ENCODE data around the gene CFB. TPM values are rescaled to one million over a fixed set of nuclear protein-coding genes. Genes with fewer than 3 reads are reported as not detected.
"Not testable (repeated sequence)": the region's sequence is repeated elsewhere in the genome, so short reads cannot be mapped to it uniquely, and the experiment has no call there.

CFB gene
- polyA plus RNA-seq, 1 donor (not counting 4 experiments of a cell fraction or from before 2014, with no cell fraction given): 2.5 TPM

DNA sequence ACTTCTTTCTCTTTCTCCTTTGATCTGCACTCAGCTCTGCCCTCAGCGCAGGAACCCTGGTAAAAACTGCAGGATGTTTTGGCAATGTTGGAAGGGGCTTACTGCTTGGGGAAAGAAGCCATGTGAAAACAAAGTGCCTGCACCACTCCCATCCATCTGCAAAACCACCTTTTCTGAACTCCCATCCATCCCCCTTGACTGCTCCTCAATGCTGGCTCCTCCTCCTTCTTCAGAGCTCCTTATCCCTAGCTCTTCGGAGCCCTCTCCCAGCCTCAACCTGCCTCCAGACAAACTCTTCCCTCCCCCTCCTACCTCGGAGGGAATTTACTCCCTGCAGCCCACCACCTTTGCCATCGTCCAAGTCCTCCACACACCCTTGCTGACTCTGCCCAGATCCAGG lies 39.8 kb upstream of the CFB start:
- Histone ChIP-seq H3K4me1 (ENCODE audit: control insufficient read depth, extremely low read depth, insufficient read depth, low read length) (peaks cover 8% of the 10 kb centered on the region), H3K9me1 (ENCODE audit: control insufficient read depth, extremely low read depth, insufficient read depth, low read length) (no peaks in the 10 kb centered on the region), H3K4me3 (ENCODE audit: control insufficient read depth in 2 of 3, extremely low read depth in 1 of 3, insufficient read depth in 2 of 3, low read depth in 1 of 3, low read length in 3 of 3) (no peak overlapping the region), H3K27me3 (ENCODE audit: control insufficient read depth, extremely low read depth, insufficient read depth, low read length) (no peaks in the 10 kb centered on the region), H3K79me2 (ENCODE audit: control insufficient read depth, insufficient read depth, low read length) (no peaks in the 10 kb centered on the region), H3K4me2 (ENCODE audit: control insufficient read depth, extremely low read depth, insufficient read depth, low read depth, low read length) (no peak overlapping the region), H3K9me3 (ENCODE audit: control insufficient read depth, low read depth, low read length) (no peaks in the 10 kb centered on the region), H3K36me3 (ENCODE audit: control insufficient read depth in 2 of 2, extremely low read depth in 1 of 2, insufficient read depth in 2 of 2, low read length in 2 of 2) (no peaks in the 10 kb centered on the region), H2AFZ (ENCODE audit: control insufficient read depth, low read length) (no peak overlapping the region), H3K9ac (ENCODE audit: control insufficient read depth, extremely low read depth, insufficient read depth, low read length) (no peak overlapping the region), H4K20me1 (ENCODE audit: control insufficient read depth, extremely low read depth, insufficient read depth, low read length) (no peaks in the 10 kb centered on the region), H3K27ac (ENCODE audit: control insufficient read depth, insufficient read depth, low read length) (no peak overlapping the region)
- FAIRE-seq (no peak), DNase-seq (ENCODE audit: low read depth, low spot score) (no peak)
- TF ChIP-seq CTCF (optimal IDR thresholded peaks at IDR 0.05 in 1 of 3, IDR thresholded peaks at IDR 0.05 in 1 of 3, conservative IDR thresholded peaks at IDR 0.05 in 1 of 3; ENCODE audit: extremely low read depth in 1 of 3, insufficient read depth in 2 of 3, low read length in 3 of 3) (no peak), EZH2 (IDR thresholded peaks at IDR 0.05; ENCODE audit: low read length) (no peak)
- dilution Hi-C loops (cut with MboI; ENCODE audit: extremely low pct_ligation_motif_present, low sequenced_read_pairs): no loop called here

GRCh38 chr6:31906727-31907126 lies 39.2 kb upstream of the CFB start:
- dilution Hi-C loops (cut with MboI; ENCODE audit: extremely low pct_ligation_motif_present, low sequenced_read_pairs); H3K27ac ChIP-seq (ENCODE audit: control insufficient read depth, insufficient read depth, low read length); H2AFZ ChIP-seq (ENCODE audit: control insufficient read depth, low read length); H3K4me3 ChIP-seq (ENCODE audit: control insufficient read depth in 2 of 3, extremely low read depth in 1 of 3, insufficient read depth in 2 of 3, low read depth in 1 of 3, low read length in 3 of 3); H3K4me2 ChIP-seq (ENCODE audit: control insufficient read depth, extremely low read depth, insufficient read depth, low read depth, low read length); FAIRE-seq; H4K20me1 ChIP-seq (ENCODE audit: control insufficient read depth, extremely low read depth, insufficient read depth, low read length); H3K9me1 ChIP-seq (ENCODE audit: control insufficient read depth, extremely low read depth, insufficient read depth, low read length); DNase-seq (ENCODE audit: low read depth, low spot score); H3K9me3 ChIP-seq (ENCODE audit: control insufficient read depth, low read depth, low read length); H3K79me2 ChIP-seq (ENCODE audit: control insufficient read depth, insufficient read depth, low read length); H3K9ac ChIP-seq (ENCODE audit: control insufficient read depth, extremely low read depth, insufficient read depth, low read length); H3K27me3 ChIP-seq (ENCODE audit: control insufficient read depth, extremely low read depth, insufficient read depth, low read length); H3K36me3 ChIP-seq (ENCODE audit: control insufficient read depth in 2 of 2, extremely low read depth in 1 of 2, insufficient read depth in 2 of 2, low read length in 2 of 2): not testable (repeated sequence)
- H3K4me1 ChIP-seq (ENCODE audit: control insufficient read depth, extremely low read depth, insufficient read depth, low read length): peaks cover 11% of the 10 kb centered on the region

DNA sequence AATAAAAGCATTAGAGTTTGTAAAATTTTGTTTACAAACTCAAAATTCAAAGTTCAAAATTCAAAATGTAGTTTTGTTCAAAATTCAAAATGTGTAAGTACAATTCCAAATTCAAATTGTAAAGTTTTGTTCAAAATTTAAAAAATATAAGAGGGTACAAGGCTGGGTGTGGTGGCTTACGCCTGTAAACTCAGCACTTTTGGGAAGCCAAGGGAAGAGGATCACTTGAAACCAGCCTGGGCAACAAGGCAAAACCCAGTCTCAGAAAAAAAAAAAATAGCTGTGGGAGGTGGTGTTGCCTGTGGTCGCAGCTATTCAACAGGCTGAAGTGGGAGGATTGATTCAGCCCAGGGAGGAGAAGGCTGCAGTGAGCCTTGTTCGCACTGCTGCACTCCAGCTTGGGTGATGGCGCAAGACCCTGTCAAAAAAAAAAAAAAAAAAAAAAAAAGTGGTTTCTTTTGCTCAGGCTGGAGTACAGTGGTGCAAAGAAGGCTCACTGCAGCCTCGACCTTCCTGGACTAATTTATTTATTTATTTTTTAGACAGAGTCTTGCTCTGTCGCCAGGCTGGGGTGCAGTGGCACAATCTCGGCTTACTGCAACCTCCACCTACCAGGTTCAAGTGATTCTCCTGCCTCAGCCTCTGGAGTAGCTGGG lies 38.6 kb upstream of the CFB start:
- Histone ChIP-seq H3K27ac (ENCODE audit: control insufficient read depth, insufficient read depth, low read length) (no peak overlapping the region), H2AFZ (ENCODE audit: control insufficient read depth, low read length) (no peak overlapping the region), H3K4me2 (ENCODE audit: control insufficient read depth, extremely low read depth, insufficient read depth, low read depth, low read length) (no peak overlapping the region), H4K20me1 (ENCODE audit: control insufficient read depth, extremely low read depth, insufficient read depth, low read length) (no peaks in the 10 kb centered on the region), H3K4me3 (ENCODE audit: control insufficient read depth in 2 of 3, extremely low read depth in 1 of 3, insufficient read depth in 2 of 3, low read depth in 1 of 3, low read length in 3 of 3) (no peak overlapping the region), H3K9me3 (ENCODE audit: control insufficient read depth, low read depth, low read length) (no peaks in the 10 kb centered on the region), H3K36me3 (ENCODE audit: control insufficient read depth in 2 of 2, extremely low read depth in 1 of 2, insufficient read depth in 2 of 2, low read length in 2 of 2) (no peaks in the 10 kb centered on the region), H3K79me2 (ENCODE audit: control insufficient read depth, insufficient read depth, low read length) (no peaks in the 10 kb centered on the region), H3K9me1 (ENCODE audit: control insufficient read depth, extremely low read depth, insufficient read depth, low read length) (no peaks in the 10 kb centered on the region), H3K27me3 (ENCODE audit: control insufficient read depth, extremely low read depth, insufficient read depth, low read length) (no peaks in the 10 kb centered on the region), H3K4me1 (ENCODE audit: control insufficient read depth, extremely low read depth, insufficient read depth, low read length) (peaks cover 11% of the 10 kb centered on the region), H3K9ac (ENCODE audit: control insufficient read depth, extremely low read depth, insufficient read depth, low read length) (no peak overlapping the region)
- DNase-seq (ENCODE audit: low read depth, low spot score) (no peak), FAIRE-seq (no peak)
- TF ChIP-seq CTCF (optimal IDR thresholded peaks at IDR 0.05 in 1 of 3, IDR thresholded peaks at IDR 0.05 in 1 of 3, conservative IDR thresholded peaks at IDR 0.05 in 1 of 3; ENCODE audit: extremely low read depth in 1 of 3, insufficient read depth in 2 of 3, low read length in 3 of 3) (no peak), EZH2 (IDR thresholded peaks at IDR 0.05; ENCODE audit: low read length) (no peak)
- dilution Hi-C loops (cut with MboI; ENCODE audit: extremely low pct_ligation_motif_present, low sequenced_read_pairs): no loop called here

- H3K9me1 ChIP-seq (ENCODE audit: control insufficient read depth, extremely low read depth, insufficient read depth, low read length); H4K20me1 ChIP-seq (ENCODE audit: control insufficient read depth, extremely low read depth, insufficient read depth, low read length); H3K36me3 ChIP-seq (ENCODE audit: control insufficient read depth in 2 of 2, extremely low read depth in 1 of 2, insufficient read depth in 2 of 2, low read length in 2 of 2); H3K4me1 ChIP-seq (ENCODE audit: control insufficient read depth, extremely low read depth, insufficient read depth, low read length); FAIRE-seq; H2AFZ ChIP-seq (ENCODE audit: control insufficient read depth, low read length); H3K27ac ChIP-seq (ENCODE audit: control insufficient read depth, insufficient read depth, low read length); H3K4me2 ChIP-seq (ENCODE audit: control insufficient read depth, extremely low read depth, insufficient read depth, low read depth, low read length); H3K27me3 ChIP-seq (ENCODE audit: control insufficient read depth, extremely low read depth, insufficient read depth, low read length); dilution Hi-C loops (cut with MboI; ENCODE audit: extremely low pct_ligation_motif_present, low sequenced_read_pairs); H3K9ac ChIP-seq (ENCODE audit: control insufficient read depth, extremely low read depth, insufficient read depth, low read length); DNase-seq (ENCODE audit: low read depth, low spot score); H3K79me2 ChIP-seq (ENCODE audit: control insufficient read depth, insufficient read depth, low read length); H3K9me3 ChIP-seq (ENCODE audit: control insufficient read depth, low read depth, low read length); H3K4me3 ChIP-seq (ENCODE audit: control insufficient read depth in 2 of 3, extremely low read depth in 1 of 3, insufficient read depth in 2 of 3, low read depth in 1 of 3, low read length in 3 of 3): not testable (repeated sequence)
These were observed 37.6 kb upstream of the CFB start for GRCh38 chr6:31908255-31908654.
